Endothelial cell of umbilical vein (primary cell): Measurements from ENCODE around the gene PLA2G6. TPM values are rescaled to one million over a fixed set of nuclear protein-coding genes. Genes with fewer than 3 reads are reported as not detected.

Experiments
- BruUV-seq: library from RNA; stranded (reverse); fragments of 400-500 nt; replicated peaks from 2 replicates; lab custom pipeline; 2021; lab: Mats Ljungman, UMichigan
- CTCF ChIA-PET: fragments of 300-600, 350-600 bp; sonication (Branson Sonifier 250); formaldehyde crosslinking; loops from one replicate; lab custom pipeline; 2021; ENCODE audit warnings: antibody characterized with exemption, inconsistent platforms; lab: Charles Lee
- POLR2A ChIA-PET: fragments of 300-600, 350-600 bp; sonication (Branson Sonifier 250); formaldehyde crosslinking; loops from one replicate; lab custom pipeline; 2021; ENCODE audit warnings: antibody characterized with exemption, inconsistent platforms; lab: Charles Lee
- DNase-seq: peaks from one replicate; pipeline ENCODE4 v3.0.0-alpha.2; 2011; ENCODE audit warnings: low read depth, low spot score
- FAIRE-seq: peaks from 2 replicates; lab custom pipeline; 2011; peaks lifted over from hg19 to GRCh38; lab: Jason Lieb, UNC
- H2AFZ ChIP-seq: 2 replicates; pipeline ENCODE4 v1.6.0; 2012; ENCODE audit warnings: low read depth, low read length, control low read depth, inconsistent platforms
- H3K27ac ChIP-seq: 2 replicates; pipeline ENCODE4 v1.5.1; 2011; ENCODE audit warnings: low read depth, mild to moderate bottlenecking, control low read depth, low read length, moderate library complexity; ENCODE audit not compliant: insufficient read depth
- H3K27me3 ChIP-seq, 2 experiments: 2 replicates each; pipeline versions ENCODE4 v1.6.0 to v1.6.1; 2011; ENCODE audit warnings: low read length in 2 of 2, mixed read lengths in 1 of 2; ENCODE audit not compliant: control insufficient read depth in 2 of 2, insufficient read depth in 2 of 2
- H3K36me3 ChIP-seq, 2 experiments: 2 replicates in 1 of 2; 3 replicates in 1 of 2; pipeline ENCODE4 v1.5.1; 2011; ENCODE audit warnings: low read length in 2 of 2, mild to moderate bottlenecking in 1 of 2, moderate library complexity in 1 of 2; ENCODE audit not compliant: control insufficient read depth in 2 of 2, insufficient read depth in 2 of 2; ENCODE audit errors: extremely low read depth in 1 of 2
- H3K4me1 ChIP-seq: 3 replicates; pipeline ENCODE4 v1.5.1; 2011; ENCODE audit warnings: mild to moderate bottlenecking, low read length; ENCODE audit not compliant: control insufficient read depth, insufficient read depth; ENCODE audit errors: extremely low read depth
- H3K4me2 ChIP-seq: 2 replicates; pipeline ENCODE4 v1.6.1; 2011; ENCODE audit warnings: low read length, control low read depth, mixed read lengths; ENCODE audit not compliant: insufficient read depth
- H3K4me3 ChIP-seq, 3 experiments: fragments of 200-600 bp in 1 of 3; sonication (generic), shearing (Covaris generic) in 1 of 3; replicated peaks in 1 of 3; 2 replicates each; pipeline ENCODE4 v1.5.1; 2011 to 2016; ENCODE audit warnings: control low read depth in 3 of 3, low read length in 3 of 3, mild to moderate bottlenecking in 2 of 3, inconsistent platforms in 1 of 3, low read depth in 1 of 3, moderate library complexity in 1 of 3; ENCODE audit not compliant: insufficient read depth in 1 of 3
- H3K79me2 ChIP-seq: 2 replicates; pipeline ENCODE4 v1.6.0; 2012; ENCODE audit warnings: low read length, inconsistent platforms; ENCODE audit not compliant: control insufficient read depth, insufficient read depth
- H3K9ac ChIP-seq: replicated peaks from 2 replicates; pipeline ENCODE3; 2011; ENCODE audit warnings: low read length, control low read depth; ENCODE audit not compliant: insufficient read depth; ENCODE audit errors: extremely low read depth
- H3K9me1 ChIP-seq: replicated peaks from 3 replicates; pipeline ENCODE4 v1.6.0; 2011; ENCODE audit warnings: mild to moderate bottlenecking, low read length; ENCODE audit not compliant: control insufficient read depth, insufficient read depth; ENCODE audit errors: extremely low read depth
- H3K9me3 ChIP-seq: replicated peaks from 2 replicates; pipeline ENCODE4 v1.5.1; 2012; ENCODE audit warnings: low read length, inconsistent platforms; ENCODE audit not compliant: control insufficient read depth, insufficient read depth
- H4K20me1 ChIP-seq: replicated peaks from 2 replicates; pipeline ENCODE3; 2011; ENCODE audit warnings: mild to moderate bottlenecking, low read length; ENCODE audit not compliant: control insufficient read depth, insufficient read depth; ENCODE audit errors: extremely low read depth
- EZH2 ChIP-seq: IDR thresholded peaks from 2 replicates; pipeline ENCODE4 v1.6.1; 2012; ENCODE audit warnings: borderline replicate concordance, low read depth, mild to moderate bottlenecking, moderate library complexity, low read length, inconsistent platforms; ENCODE audit not compliant: severe bottlenecking
- FOS ChIP-seq: IDR thresholded peaks from 2 replicates; pipeline ENCODE4 v1.6.1; 2011; ENCODE audit warnings: mild to moderate bottlenecking, low read length, moderate library complexity, borderline replicate concordance; ENCODE audit not compliant: insufficient read depth
- GATA2 ChIP-seq: IDR thresholded peaks from 2 replicates; pipeline ENCODE4 v1.7.0; 2011; ENCODE audit warnings: low read depth, mild to moderate bottlenecking, moderate library complexity, mixed read lengths, low read length; ENCODE audit not compliant: insufficient read length, insufficient read depth
- JUN ChIP-seq: IDR thresholded peaks from 2 replicates; pipeline ENCODE4 v1.6.1; 2011; ENCODE audit warnings: borderline replicate concordance, low read depth; ENCODE audit not compliant: insufficient read length, insufficient read depth
- MYC ChIP-seq: IDR thresholded peaks from one replicate; pipeline ENCODE4 v1.6.1; 2011; ENCODE audit warnings: mild to moderate bottlenecking, low read depth, low read length
- POLR2A ChIP-seq: IDR thresholded peaks from 2 replicates; pipeline ENCODE4 v1.6.1; 2012; ENCODE audit warnings: low read depth, mild to moderate bottlenecking, control low read depth, low read length
- POLR2AphosphoS5 ChIP-seq: IDR thresholded peaks from 2 replicates; pipeline ENCODE4 v1.6.1; 2012; ENCODE audit warnings: low read depth, mild to moderate bottlenecking, control low read depth, low read length, moderate library complexity; ENCODE audit not compliant: insufficient read depth
- dilution Hi-C: fragments of 300-500 bp; cut with MboI; formaldehyde crosslinking; loops from one replicate; pipeline ENCODE4 v1.15.0; 2019; ENCODE audit warnings: low sequenced_read_pairs; ENCODE audit not compliant: extremely low pct_ligation_motif_present
- intact Hi-C: fragments of 100-400 bp; cut with micrococcal nuclease; formaldehyde crosslinking; loops from one replicate; pipeline ENCODE4 v1.10.0; 2022
- polyA plus RNA-seq, 4 experiments: library from polyadenylated mRNA; depleted of rRNA in 3 of 4; stranded (reverse) in 3 of 4; unstranded in 1 of 4; fragments of >200 nt; gene quantifications; 2 replicates each; pipeline versions ENCODE4 v1.2.1 to v1.2.3, GENCODE V29; 2011 to 2012; ENCODE audit warnings: missing spikeins in 1 of 4
- total RNA-seq: library from RNA; stranded (reverse); gene quantifications from 2 replicates; pipeline ENCODE4 v1.2.3, GENCODE V29; 2021
- TF ChIP-seq, protein P1 (sequence below), 2 donors: IDR thresholded peaks; 1 replicate in 1 of 2; 2 replicates in 1 of 2; pipeline ENCODE4 v1.5.1; 2011; ENCODE audit warnings: low read length in 2 of 2, mild to moderate bottlenecking in 2 of 2, moderate library complexity in 2 of 2, control low read depth in 1 of 2, inconsistent platforms in 1 of 2, low read depth in 1 of 2; ENCODE audit not compliant: insufficient read depth in 1 of 2; ENCODE audit errors: extremely low read depth in 1 of 2
- TF ChIP-seq, protein P2 (sequence below): IDR thresholded peaks from 2 replicates; pipeline ENCODE4 v1.6.1; 2011; ENCODE audit not compliant: insufficient read depth, insufficient read length

PLA2G6 gene
- total and polyA plus RNA-seq, 2 donors (not counting 3 experiments of a cell fraction or from before 2014, with no cell fraction given) = 6.6 to 10.3 TPM

DNA sequence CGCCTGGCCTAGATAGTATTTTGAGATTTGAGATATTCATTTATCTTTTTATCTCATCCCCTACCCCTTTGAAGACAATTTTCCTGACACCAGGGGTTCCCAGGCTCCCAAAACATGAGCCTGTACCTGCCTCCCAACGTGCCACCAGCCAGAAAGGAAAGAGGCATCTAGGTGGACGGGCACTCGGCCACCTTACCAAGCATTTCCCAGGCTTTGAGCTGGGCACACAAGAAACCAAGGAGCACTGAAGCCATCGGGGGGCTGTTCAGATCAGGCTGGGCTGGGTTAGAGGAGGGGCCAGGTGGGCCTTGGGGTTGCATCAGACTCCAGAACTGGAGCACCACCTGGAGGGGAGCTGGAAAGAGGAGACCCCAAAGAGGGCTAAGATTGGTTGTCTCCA is 42.7 kb downstream of the PLA2G6 start:
- Histone ChIP-seq H4K20me1 (no peaks in the 10 kb centered on the region), H3K9ac (no peak overlapping the region), H3K27ac (no peak overlapping the region), H3K27me3 (no peaks in the 10 kb centered on the region), H3K36me3 (no peaks in the 10 kb centered on the region), H3K4me1 (peaks cover 11% of the 10 kb centered on the region), H3K79me2 (no peaks in the 10 kb centered on the region), H3K9me3 (no peaks in the 10 kb centered on the region), H3K4me3 (no peak overlapping the region), H3K9me1 (no peaks in the 10 kb centered on the region), H3K4me2 (no peak overlapping the region), H2AFZ (no peak overlapping the region)
- CTCF ChIA-PET = interaction anchor here (3.5 kb wide), 1 partner anchor 25 kb away, joined by 23 read pairs; no protein-coding TSS in a partner anchor
- dilution Hi-C loops (no loop called here), intact Hi-C loops (no loop called here)
- TF ChIP-seq EZH2 (no peak), MYC (no peak), JUN (no peak), FOS (no peak), GATA2 (no peak), POLR2AphosphoS5 (no peak), POLR2A (no peak)
- TF ChIP-seq, protein P1, sequence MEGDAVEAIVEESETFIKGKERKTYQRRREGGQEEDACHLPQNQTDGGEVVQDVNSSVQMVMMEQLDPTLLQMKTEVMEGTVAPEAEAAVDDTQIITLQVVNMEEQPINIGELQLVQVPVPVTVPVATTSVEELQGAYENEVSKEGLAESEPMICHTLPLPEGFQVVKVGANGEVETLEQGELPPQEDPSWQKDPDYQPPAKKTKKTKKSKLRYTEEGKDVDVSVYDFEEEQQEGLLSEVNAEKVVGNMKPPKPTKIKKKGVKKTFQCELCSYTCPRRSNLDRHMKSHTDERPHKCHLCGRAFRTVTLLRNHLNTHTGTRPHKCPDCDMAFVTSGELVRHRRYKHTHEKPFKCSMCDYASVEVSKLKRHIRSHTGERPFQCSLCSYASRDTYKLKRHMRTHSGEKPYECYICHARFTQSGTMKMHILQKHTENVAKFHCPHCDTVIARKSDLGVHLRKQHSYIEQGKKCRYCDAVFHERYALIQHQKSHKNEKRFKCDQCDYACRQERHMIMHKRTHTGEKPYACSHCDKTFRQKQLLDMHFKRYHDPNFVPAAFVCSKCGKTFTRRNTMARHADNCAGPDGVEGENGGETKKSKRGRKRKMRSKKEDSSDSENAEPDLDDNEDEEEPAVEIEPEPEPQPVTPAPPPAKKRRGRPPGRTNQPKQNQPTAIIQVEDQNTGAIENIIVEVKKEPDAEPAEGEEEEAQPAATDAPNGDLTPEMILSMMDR (IDR thresholded peaks at IDR 0.05; ENCODE audit: extremely low read depth in 1 of 2, insufficient read depth in 1 of 2, low read depth in 1 of 2, low read length in 2 of 2) = no peak
- TF ChIP-seq, protein P2, sequence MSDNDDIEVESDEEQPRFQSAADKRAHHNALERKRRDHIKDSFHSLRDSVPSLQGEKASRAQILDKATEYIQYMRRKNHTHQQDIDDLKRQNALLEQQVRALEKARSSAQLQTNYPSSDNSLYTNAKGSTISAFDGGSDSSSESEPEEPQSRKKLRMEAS = no peak
- POLR2A ChIA-PET = no interaction called here
- no TSS peak for BruUV-seq
- FAIRE-seq (no peak), DNase-seq (no peak)
